ENCODE results near the gene EPB41. TPM values are rescaled to one million over a fixed set of nuclear protein-coding genes. Genes with fewer than 3 reads are reported as not detected.
"Not testable (repeated sequence)": the region's sequence is repeated elsewhere in the genome, so short reads cannot be mapped to it uniquely, and the experiment has no call there.

EPB41 gene
- total RNA-seq, 1 donor from 2014 or later: 9.7 TPM

DNA sequence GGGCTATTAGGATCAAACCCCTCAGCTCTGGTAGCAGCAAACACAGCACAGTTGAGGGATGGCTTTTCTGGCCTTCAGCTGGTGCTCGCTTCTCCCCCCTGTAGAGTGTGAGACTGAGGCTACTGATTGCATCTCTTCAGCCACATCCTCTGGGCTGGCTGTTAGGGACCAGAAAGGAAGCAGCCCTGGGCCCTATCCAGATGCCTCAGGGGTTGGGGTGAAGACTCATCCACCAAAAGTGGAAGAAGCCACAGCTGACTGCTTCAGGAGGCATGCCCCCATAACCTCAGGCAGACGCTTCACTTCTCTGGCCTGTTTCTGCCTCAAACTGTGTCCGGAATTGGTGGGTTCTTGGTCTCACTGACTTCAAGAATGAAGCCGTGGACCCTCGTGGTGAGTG lies 215.5 kb downstream of the EPB41 start:
- Mint-ChIP-seq H3K27ac (ENCODE audit: unreplicated experiment) (no peak overlapping the region), H3K27me3 (ENCODE audit: unreplicated experiment) (no peaks in the 10 kb centered on the region), H3K36me3 (ENCODE audit: unreplicated experiment) (no peaks in the 10 kb centered on the region), H3K9me3 (ENCODE audit: unreplicated experiment) (no peaks in the 10 kb centered on the region), H3K4me1 (ENCODE audit: unreplicated experiment) (peaks cover 15% of the 10 kb centered on the region), H3K4me3 (ENCODE audit: unreplicated experiment) (no peak overlapping the region)
- no peak for DNase-seq (ENCODE audit: extremely low spot score, unreplicated experiment)
- no peak for TF ChIP-seq CTCF (IDR thresholded peaks at IDR 0.05)

- H3K27ac Mint-ChIP-seq (ENCODE audit: unreplicated experiment); H3K4me1 Mint-ChIP-seq (ENCODE audit: unreplicated experiment); DNase-seq (ENCODE audit: extremely low spot score, unreplicated experiment); H3K9me3 Mint-ChIP-seq (ENCODE audit: unreplicated experiment); H3K4me3 Mint-ChIP-seq (ENCODE audit: unreplicated experiment); H3K36me3 Mint-ChIP-seq (ENCODE audit: unreplicated experiment); H3K27me3 Mint-ChIP-seq (ENCODE audit: unreplicated experiment): not testable (repeated sequence)
These were observed 216.7 kb downstream of the EPB41 start for GRCh38 chr1:29131056-29131455.

DNA sequence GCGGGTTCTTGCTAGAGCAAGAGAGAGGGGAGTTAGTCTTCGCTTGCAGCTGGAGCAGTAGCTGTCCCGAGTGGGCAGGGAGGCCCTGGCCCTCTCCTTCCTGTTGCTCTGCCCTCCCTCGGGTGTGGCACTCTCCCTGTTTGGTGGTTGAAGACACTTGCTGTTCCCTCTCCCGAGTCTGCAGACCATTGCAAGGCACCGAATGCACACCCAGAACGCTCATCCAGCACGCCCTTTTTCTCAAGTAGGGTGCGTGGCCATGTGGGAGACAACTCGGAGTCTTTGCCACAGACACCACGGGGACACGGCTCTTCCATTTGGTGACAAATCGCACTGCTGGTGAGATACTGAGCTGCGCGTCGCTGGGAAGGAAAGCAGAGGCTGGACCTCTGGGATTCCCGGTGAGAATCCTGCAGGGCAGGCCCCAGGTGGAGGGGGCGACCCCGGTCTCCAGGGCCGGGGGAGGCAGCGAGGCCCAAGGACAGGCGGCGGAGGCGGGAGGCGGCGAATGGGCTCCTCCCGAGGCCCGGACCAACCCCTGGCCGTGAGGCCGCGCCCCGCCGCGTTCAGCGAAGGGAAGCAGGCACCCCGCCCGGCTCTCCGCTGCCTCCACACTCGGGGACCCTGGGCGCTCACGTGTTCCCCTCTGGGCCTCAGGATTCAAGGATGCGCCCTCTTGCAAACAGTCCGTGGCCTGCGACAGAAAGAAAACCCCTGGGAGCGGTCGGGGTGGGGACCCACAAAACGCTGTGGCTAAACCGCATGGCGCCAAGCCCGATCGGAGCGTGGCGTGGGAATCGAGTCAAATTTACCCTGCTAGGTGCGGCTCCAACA lies 219.7 kb downstream of the EPB41 start:
- DNase-seq (ENCODE audit: extremely low spot score, unreplicated experiment): no peak
- Mint-ChIP-seq H3K4me1 (ENCODE audit: unreplicated experiment) (peaks cover 3% of the 10 kb centered on the region), H3K9me3 (ENCODE audit: unreplicated experiment) (no peaks in the 10 kb centered on the region), H3K36me3 (ENCODE audit: unreplicated experiment) (no peaks in the 10 kb centered on the region), H3K27me3 (ENCODE audit: unreplicated experiment) (no peaks in the 10 kb centered on the region), H3K4me3 (ENCODE audit: unreplicated experiment) (no peak overlapping the region), H3K27ac (ENCODE audit: unreplicated experiment) (no peak overlapping the region)
- TF ChIP-seq CTCF (IDR thresholded peaks at IDR 0.05): no peak

- TF ChIP-seq CTCF (IDR thresholded peaks at IDR 0.05): no peak
- H3K36me3 Mint-ChIP-seq (ENCODE audit: unreplicated experiment): no peaks in the 10 kb centered on the region
- DNase-seq (ENCODE audit: extremely low spot score, unreplicated experiment): no peak
- H3K4me3 Mint-ChIP-seq (ENCODE audit: unreplicated experiment): no peak overlapping the region
- H3K4me1 Mint-ChIP-seq (ENCODE audit: unreplicated experiment): peaks cover 3% of the 10 kb centered on the region
- H3K9me3 Mint-ChIP-seq (ENCODE audit: unreplicated experiment): no peaks in the 10 kb centered on the region
- no peak overlapping the region for H3K27ac Mint-ChIP-seq (ENCODE audit: unreplicated experiment)
- H3K27me3 Mint-ChIP-seq (ENCODE audit: unreplicated experiment): no peaks in the 10 kb centered on the region
These were observed 220.3 kb downstream of the EPB41 start for GRCh38 chr1:29134695-29135028.

- Mint-ChIP-seq H3K36me3 (ENCODE audit: unreplicated experiment) (no peaks in the 10 kb centered on the region), H3K4me1 (ENCODE audit: unreplicated experiment) (peaks cover 3% of the 10 kb centered on the region), H3K27me3 (ENCODE audit: unreplicated experiment) (no peaks in the 10 kb centered on the region), H3K9me3 (ENCODE audit: unreplicated experiment) (no peaks in the 10 kb centered on the region), H3K27ac (ENCODE audit: unreplicated experiment) (no peak overlapping the region), H3K4me3 (ENCODE audit: unreplicated experiment) (no peak overlapping the region)
- TF ChIP-seq CTCF (IDR thresholded peaks at IDR 0.05): no peak
- DNase-seq (ENCODE audit: extremely low spot score, unreplicated experiment): no peak
These were observed 222.1 kb downstream of the EPB41 start for GRCh38 chr1:29136391-29136915.

Data from osteocyte (in vitro differentiated cells).